ENCODE data around the gene LRRTM4. TPM values are rescaled to one million over a fixed set of nuclear protein-coding genes. Genes with fewer than 3 reads are reported as not detected.

LRRTM4 gene
- total RNA-seq, 4 donors from 2014 or later = not detected

DNA sequence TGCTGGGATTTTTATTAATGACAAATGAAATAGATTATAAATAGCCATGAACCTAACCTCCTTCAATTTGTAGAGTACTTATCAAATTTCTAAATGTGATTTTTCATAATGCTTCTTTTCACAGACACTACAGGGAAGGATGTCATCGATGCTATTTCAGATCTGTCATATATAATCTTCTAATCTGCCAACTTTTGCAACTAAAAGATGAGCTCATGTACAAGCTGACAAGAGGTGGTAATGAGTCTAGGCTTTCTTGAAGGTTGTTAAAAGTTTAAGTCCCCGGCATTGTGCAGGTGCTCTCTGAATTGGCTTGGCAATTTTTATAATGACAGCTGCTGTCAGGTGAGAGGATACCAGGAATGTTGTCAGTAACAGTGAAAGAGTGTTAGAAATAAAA lies 320.4 kb downstream of the LRRTM4 start:
- Histone ChIP-seq H3K27ac (no peak overlapping the region), H3K27me3 (no peaks in the 10 kb centered on the region), H3K36me3 (no peaks in the 10 kb centered on the region), H3K4me1 (no peaks in the 10 kb centered on the region), H3K9me3 (no peaks in the 10 kb centered on the region), H3K4me3 (no peak overlapping the region)
- TF ChIP-seq POLR2A (IDR thresholded peaks at IDR 0.05) = no peak
- TF ChIP-seq, protein P1, sequence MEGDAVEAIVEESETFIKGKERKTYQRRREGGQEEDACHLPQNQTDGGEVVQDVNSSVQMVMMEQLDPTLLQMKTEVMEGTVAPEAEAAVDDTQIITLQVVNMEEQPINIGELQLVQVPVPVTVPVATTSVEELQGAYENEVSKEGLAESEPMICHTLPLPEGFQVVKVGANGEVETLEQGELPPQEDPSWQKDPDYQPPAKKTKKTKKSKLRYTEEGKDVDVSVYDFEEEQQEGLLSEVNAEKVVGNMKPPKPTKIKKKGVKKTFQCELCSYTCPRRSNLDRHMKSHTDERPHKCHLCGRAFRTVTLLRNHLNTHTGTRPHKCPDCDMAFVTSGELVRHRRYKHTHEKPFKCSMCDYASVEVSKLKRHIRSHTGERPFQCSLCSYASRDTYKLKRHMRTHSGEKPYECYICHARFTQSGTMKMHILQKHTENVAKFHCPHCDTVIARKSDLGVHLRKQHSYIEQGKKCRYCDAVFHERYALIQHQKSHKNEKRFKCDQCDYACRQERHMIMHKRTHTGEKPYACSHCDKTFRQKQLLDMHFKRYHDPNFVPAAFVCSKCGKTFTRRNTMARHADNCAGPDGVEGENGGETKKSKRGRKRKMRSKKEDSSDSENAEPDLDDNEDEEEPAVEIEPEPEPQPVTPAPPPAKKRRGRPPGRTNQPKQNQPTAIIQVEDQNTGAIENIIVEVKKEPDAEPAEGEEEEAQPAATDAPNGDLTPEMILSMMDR (IDR thresholded peaks at IDR 0.05) = no peak
- intact Hi-C loops (cut with DNase I) = no loop called here
- DNase-seq = no peak
- whole genome bisulfite sequencing, 2 donors = 80 to 84% methylated on average over 2 of the region's 2 CpGs

DNA sequence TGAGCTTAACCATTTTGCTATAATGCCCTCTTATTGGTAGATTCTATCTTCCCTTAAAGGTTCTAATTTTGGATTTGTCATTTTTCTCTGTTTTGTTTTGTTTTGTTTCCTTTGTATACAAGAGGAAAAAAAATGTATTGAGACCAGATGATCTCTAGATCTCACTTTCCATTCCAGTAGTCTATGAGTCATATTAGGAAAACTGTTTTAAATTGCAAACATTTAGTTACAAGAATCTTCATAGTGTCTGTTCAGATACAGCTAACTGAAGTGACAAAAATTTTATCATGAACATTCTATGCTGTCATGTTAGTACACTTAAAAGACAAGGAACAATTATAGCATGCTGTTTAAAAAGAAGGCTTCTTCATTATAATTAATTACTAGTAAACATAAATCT lies 322.8 kb downstream of the LRRTM4 start:
- no peak overlapping the region for H3K27ac ChIP-seq
- intact Hi-C loops (cut with DNase I) = no loop called here
- TF ChIP-seq, protein P1 (IDR thresholded peaks at IDR 0.05) = no peak
- no peak for TF ChIP-seq POLR2A (IDR thresholded peaks at IDR 0.05)
- no peak for DNase-seq
- H3K4me1 ChIP-seq = no peaks in the 10 kb centered on the region
- no peaks in the 10 kb centered on the region for H3K36me3 ChIP-seq
- H3K9me3 ChIP-seq = no peaks in the 10 kb centered on the region
- no peaks in the 10 kb centered on the region for H3K27me3 ChIP-seq
- no peak overlapping the region for H3K4me3 ChIP-seq

DNA sequence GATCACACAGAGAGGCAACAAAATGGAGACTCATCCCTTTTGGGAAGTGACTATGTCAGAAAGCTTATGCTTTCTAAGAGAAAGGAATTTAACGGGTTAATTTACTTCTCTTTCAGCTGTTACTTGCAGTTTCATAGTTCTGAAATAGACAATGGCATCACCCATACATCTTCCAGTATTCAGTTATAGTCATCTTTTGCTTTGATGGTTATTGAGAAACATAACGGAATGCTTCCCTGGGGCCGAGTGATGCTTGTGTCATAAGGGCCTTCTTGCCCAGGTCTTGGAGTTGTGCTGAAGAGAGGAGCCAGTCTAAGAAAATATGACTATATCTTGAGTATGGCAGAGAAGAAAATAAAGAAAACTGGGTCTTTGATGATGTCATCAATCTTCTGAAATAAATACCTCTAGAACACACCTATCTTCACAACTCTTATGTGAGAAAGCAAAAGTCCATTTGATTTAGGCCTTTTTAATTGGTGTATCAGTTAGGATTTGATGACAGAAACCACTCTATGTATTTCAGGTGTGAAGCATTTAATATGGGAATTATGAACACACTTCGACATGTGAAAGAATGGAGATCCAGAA lies 328.2 kb downstream of the LRRTM4 start:
- 79 to 81% methylated on average over 4 of the region's 4 CpGs for WGBS, 2 donors
- H3K9me3 ChIP-seq = no peaks in the 10 kb centered on the region
- no peaks in the 10 kb centered on the region for H3K4me1 ChIP-seq
- no peak overlapping the region for H3K4me3 ChIP-seq
- H3K36me3 ChIP-seq = no peaks in the 10 kb centered on the region
- TF ChIP-seq POLR2A (IDR thresholded peaks at IDR 0.05) = no peak
- TF ChIP-seq, protein P1 (IDR thresholded peaks at IDR 0.05) = no peak
- H3K27ac ChIP-seq = no peak overlapping the region
- no peaks in the 10 kb centered on the region for H3K27me3 ChIP-seq
- no peak for DNase-seq
- intact Hi-C loops (cut with DNase I) = no loop called here

DNA sequence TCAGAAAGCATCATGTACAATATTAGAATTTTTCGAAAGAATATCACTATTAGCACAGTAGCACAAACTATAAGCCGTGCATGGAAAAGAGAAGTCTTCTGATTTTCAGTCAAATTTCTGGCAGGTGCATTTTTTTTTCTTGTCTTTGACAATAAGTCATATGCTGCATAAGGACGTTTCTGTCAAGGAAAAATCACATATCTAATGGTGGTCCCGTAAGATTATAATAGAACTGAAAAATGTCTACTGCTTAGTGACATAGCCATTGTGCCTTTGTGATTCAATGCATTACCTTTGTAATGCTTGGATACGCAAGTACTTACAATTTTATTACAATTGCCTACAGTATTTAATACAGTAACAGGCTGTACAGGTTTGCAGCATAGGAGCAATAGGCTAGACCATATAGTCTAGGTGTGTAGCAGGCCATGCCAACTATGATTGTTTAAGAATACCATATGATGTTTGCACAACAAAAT lies 329.3 kb downstream of the LRRTM4 start:
- 75% methylated on average over 5 of the region's 5 CpGs for WGBS, 2 donors
- intact Hi-C loops (cut with DNase I) = no loop called here
- no peaks in the 10 kb centered on the region for H3K4me1 ChIP-seq
- no peak for DNase-seq
- H3K27me3 ChIP-seq = no peaks in the 10 kb centered on the region
- H3K9me3 ChIP-seq = no peaks in the 10 kb centered on the region
- no peaks in the 10 kb centered on the region for H3K36me3 ChIP-seq
- TF ChIP-seq, protein P1 (IDR thresholded peaks at IDR 0.05) = no peak
- no peak for TF ChIP-seq POLR2A (IDR thresholded peaks at IDR 0.05)
- H3K4me3 ChIP-seq = no peak overlapping the region
- H3K27ac ChIP-seq = no peak overlapping the region

DNA sequence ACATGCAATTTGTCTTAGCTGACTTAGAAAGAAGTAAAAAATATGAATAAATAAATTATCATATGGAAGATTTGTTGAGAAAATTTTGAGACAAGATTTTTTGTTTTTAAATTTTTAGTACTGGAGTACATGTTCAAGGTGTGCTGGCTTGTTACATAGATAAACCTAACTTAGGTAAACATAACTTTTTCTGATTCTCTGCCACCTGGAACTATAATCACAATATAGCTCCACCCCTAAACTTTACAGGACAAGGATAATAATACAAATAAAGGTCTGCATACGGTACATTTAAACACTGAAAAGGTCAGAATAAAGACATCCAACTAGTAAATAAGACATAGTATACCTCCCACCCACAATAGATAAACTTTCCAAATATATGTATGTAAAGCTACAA lies 330.5 kb downstream of the LRRTM4 start:
- H3K36me3 ChIP-seq = no peaks in the 10 kb centered on the region
- no peak for DNase-seq
- no peak overlapping the region for H3K27ac ChIP-seq
- no peak overlapping the region for H3K4me3 ChIP-seq
- intact Hi-C loops (cut with DNase I) = no loop called here
- no peaks in the 10 kb centered on the region for H3K27me3 ChIP-seq
- H3K4me1 ChIP-seq = no peaks in the 10 kb centered on the region
- no peak for TF ChIP-seq POLR2A (IDR thresholded peaks at IDR 0.05)
- TF ChIP-seq, protein P1 (IDR thresholded peaks at IDR 0.05) = no peak
- 8 to 37% methylated on average over 1 of the region's 1 CpG for WGBS, 2 donors
- H3K9me3 ChIP-seq = no peaks in the 10 kb centered on the region

Measured in esophagus squamous epithelium (tissue), 5 donors.